PC-3 (cell line): ENCODE measurements around the gene NOP53. TPM values are rescaled to one million over a fixed set of nuclear protein-coding genes. Genes with fewer than 3 reads are reported as not detected.
"Not testable (repeated sequence)": the region's sequence is repeated elsewhere in the genome, so short reads cannot be mapped to it uniquely, and the experiment has no call there.

Experiments
- ATAC-seq: fragments of 200-7000 bp; cut with Tn5 transposase; 2 replicates; pipeline ENCODE4 v1.9.1; 2020; ENCODE audit warnings: mild to moderate bottlenecking, moderate library complexity
- BruUV-seq: library from RNA; stranded (reverse); fragments of 400-500 nt; replicated peaks from 2 replicates; lab custom pipeline; 2021; lab: Mats Ljungman, UMichigan
- CTCF ChIA-PET: fragments of 300-600 bp; sonication (Branson Sonifier 250); formaldehyde crosslinking; loops from one replicate; lab custom pipeline; 2022; ENCODE audit warnings: antibody characterized with exemption; lab: Charles Lee
- POLR2A ChIA-PET: fragments of 300-600 bp; sonication (Branson Sonifier 250); formaldehyde crosslinking; loops from one replicate; lab custom pipeline; 2022; ENCODE audit warnings: antibody characterized with exemption; ENCODE audit not compliant: unreplicated experiment; lab: Charles Lee
- DNase-seq: peaks from one replicate; pipeline ENCODE4 v3.0.0-alpha.2; 2015
- H2AFZ ChIP-seq: fragments of 300-600 bp; sonication (generic); 2 replicates; pipeline ENCODE4 v1.6.0; 2016; ENCODE audit warnings: antibody characterized with exemption, low read length
- H3F3A ChIP-seq: fragments of 300-600 bp; sonication (generic); one replicate; pipeline ENCODE4 v1.6.0; 2017; ENCODE audit warnings: antibody characterized with exemption, low read length, control low read depth, mild to moderate bottlenecking; ENCODE audit not compliant: unreplicated experiment
- H3K27ac ChIP-seq: fragments of 300-600 bp; sonication (generic); 2 replicates; pipeline ENCODE4 v1.5.1; 2016; ENCODE audit warnings: mild to moderate bottlenecking, low read length
- H3K27me3 ChIP-seq: fragments of 300-600 bp; sonication (generic); 2 replicates; pipeline ENCODE4 v1.6.1; 2016; ENCODE audit warnings: low read length, mixed read lengths
- H3K36me3 ChIP-seq: fragments of 300-600 bp; sonication (generic); 2 replicates; pipeline ENCODE4 v1.6.1; 2016; ENCODE audit warnings: low read depth, mixed run types, low read length, mixed read lengths
- H3K4me1 ChIP-seq: fragments of 300-600 bp; sonication (generic); 2 replicates; pipeline ENCODE4 v1.5.1; 2016; ENCODE audit warnings: low read length; ENCODE audit not compliant: insufficient read depth
- H3K4me2 ChIP-seq: fragments of 300-600 bp; sonication (generic); 2 replicates; pipeline ENCODE4 v1.6.0; 2016; ENCODE audit warnings: low read length
- H3K4me3 ChIP-seq: fragments of 300-600 bp; sonication (generic); 2 replicates; pipeline ENCODE4 v1.5.1; 2016; ENCODE audit warnings: mild to moderate bottlenecking, low read length, mixed read lengths
- H3K79me2 ChIP-seq: fragments of 300-600 bp; sonication (generic); 2 replicates; pipeline ENCODE4 v1.6.1; 2017; ENCODE audit warnings: low read length, mixed read lengths
- H3K9ac ChIP-seq: fragments of 300-600 bp; sonication (generic); 2 replicates; pipeline ENCODE4 v1.6.0; 2016; ENCODE audit warnings: mild to moderate bottlenecking, low read length
- H3K9me2 ChIP-seq: fragments of 300-600 bp; sonication (generic); replicated peaks from 2 replicates; pipeline ENCODE4 v1.6.1; 2016; ENCODE audit warnings: mixed run types, low read length, mixed read lengths
- H3K9me3 ChIP-seq: fragments of 300-600 bp; sonication (generic); 2 replicates; pipeline ENCODE4 v1.6.1; 2016; ENCODE audit warnings: low read length, mixed read lengths
- H4K20me1 ChIP-seq: fragments of 300-600 bp; sonication (generic); 2 replicates; pipeline ENCODE4 v1.6.1; 2016; ENCODE audit warnings: low read length, mixed read lengths
- CTCF ChIP-seq: fragments of 300-600 bp; sonication (generic); conservative IDR thresholded peaks from 2 replicates; pipeline ENCODE4 v1.5.1; 2017; ENCODE audit warnings: antibody characterized with exemption, low read depth, mild to moderate bottlenecking, low read length
- EZH2 ChIP-seq: fragments of 300-600 bp; sonication (generic); IDR thresholded peaks from one replicate; pipeline ENCODE4 v1.6.1; 2017; ENCODE audit warnings: antibody characterized with exemption, mild to moderate bottlenecking, low read length; ENCODE audit not compliant: unreplicated experiment
- EZH2phosphoT487 ChIP-seq: fragments of 300-600 bp; sonication (generic); IDR thresholded peaks from 2 replicates; pipeline ENCODE4 v1.6.1; 2018; ENCODE audit warnings: mild to moderate bottlenecking, antibody characterized with exemption, low read length, borderline replicate concordance
- intact Hi-C: fragments of 100-400 bp; cut with micrococcal nuclease; formaldehyde crosslinking; loops from 2 replicates; pipeline ENCODE4 v1.9.0; 2023
- total RNA-seq: library from RNA; depleted of rRNA; stranded (reverse); fragments of >200 nt; gene quantifications from 2 replicates; pipeline ENCODE4 v1.2.3, GENCODE V29; 2014

The NOP53 gene
- total RNA-seq, 1 experiment from 2014 or later: 61.5 TPM

- Histone ChIP-seq H3K4me3 (no peak overlapping the region), H3K4me1 (peaks cover 18% of the 10 kb centered on the region), H3K9me3 (no peaks in the 10 kb centered on the region), H4K20me1 (no peaks in the 10 kb centered on the region; the same call in 1 of the 2 replicates), H3K9ac (no peak overlapping the region), H3K79me2 (peaks cover 9% of the 10 kb centered on the region), H3K9me2 (no peaks in the 10 kb centered on the region), H3K27ac (no peak overlapping the region), H3F3A (no peaks in the 10 kb centered on the region), H2AFZ (no peak overlapping the region), H3K27me3 (no peaks in the 10 kb centered on the region), H3K36me3 (no peaks in the 10 kb centered on the region), H3K4me2 (no peak overlapping the region)
- DNase-seq: no peak
- POLR2A ChIA-PET: no interaction called here
- CTCF ChIA-PET: no interaction called here
- no TSS peak for BruUV-seq
- TF ChIP-seq CTCF: no peak
- TF ChIP-seq EZH2: no peak
- no peak for TF ChIP-seq EZH2phosphoT487
- intact Hi-C loops: loop anchor here (2.0 kb wide), 3 partner anchors 13 to 143 kb away; no protein-coding TSS in a partner anchor
- no peak for ATAC-seq
Observed at GRCh38 chr19:47741544-47742140, 3.7 kb upstream of the NOP53 start.

GRCh38 chr19:47742634-47743033 is 2.7 kb upstream of the NOP53 start:
- Histone ChIP-seq H4K20me1 (no peaks in the 10 kb centered on the region; the same call in 1 of the 2 replicates), H2AFZ (peak overlapping the region; percentile 65), H3K4me3 (peak overlapping the region; percentile 39; the same call in 1 of the 2 replicates), H3K27me3 (no peaks in the 10 kb centered on the region), H3K27ac (peak overlapping the region; percentile 95), H3K9me3 (no peaks in the 10 kb centered on the region), H3K4me2 (peak overlapping the region; percentile 80), H3K4me1 (peaks cover 23% of the 10 kb centered on the region), H3K9me2 (no peaks in the 10 kb centered on the region), H3K9ac (peak overlapping the region; percentile 86), H3K36me3 (no peaks in the 10 kb centered on the region), H3K79me2 (peaks cover 19% of the 10 kb centered on the region), H3F3A (no peaks in the 10 kb centered on the region)
- TSS peak; percentile 81 for BruUV-seq
- intact Hi-C loops: loop anchor here (2.0 kb wide), 3 partner anchors 14 to 144 kb away; no protein-coding TSS in a partner anchor
- ATAC-seq (no peak), DNase-seq (no peak)
- TF ChIP-seq EZH2phosphoT487 (no peak), CTCF (no peak), EZH2 (no peak)
- POLR2A ChIA-PET: no interaction called here
- CTCF ChIA-PET: interaction anchor here (0.5 to 0.7 kb wide), 3 partner anchors 19 to 41 kb away, joined by 4 to 8 read pairs (median 7); partner anchors contain the start of gene EHD2

- POLR2A ChIA-PET: not testable (repeated sequence)
- TSS peak; percentile 60 for BruUV-seq
Observed at GRCh38 chr19:47746129-47746528, 783 bp downstream of the NOP53 start.

More at GRCh38 chr19:47746129-47746528, 783 bp downstream of the NOP53 start:
- H3K27ac ChIP-seq, H4K20me1 ChIP-seq, ATAC-seq, intact Hi-C loops, H2AFZ ChIP-seq, CTCF ChIA-PET, DNase-seq, H3K9me3 ChIP-seq, H3K27me3 ChIP-seq, H3K9me2 ChIP-seq, H3F3A ChIP-seq, H3K36me3 ChIP-seq: not testable (repeated sequence)
- Histone ChIP-seq H3K4me2 (peak overlapping the region; percentile 74), H3K4me1 (peaks cover 23% of the 10 kb centered on the region), H3K4me3 (peak overlapping the region; percentile 88), H3K79me2 (peaks cover 38% of the 10 kb centered on the region), H3K9ac (peak overlapping the region; percentile 94)
